Measurements from ENCODE around the gene UBE2E1.

- TF ChIP-seq CTCF (IDR thresholded peaks at IDR 0.05) (no peak), POLR2A (IDR thresholded peaks at IDR 0.05) (no peak), POLR2AphosphoS5 (IDR thresholded peaks at IDR 0.05) (no peak), EP300 (IDR thresholded peaks at IDR 0.05) (no peak)
Observed at GRCh38 chr3:23882487-23882918, 76.7 kb downstream of the UBE2E1 start.

Measured in gastroesophageal sphincter (tissue), 3 donors.